Measurements from ENCODE around the gene HIGD2B.
"Not testable (repeated sequence)": the region's sequence is repeated elsewhere in the genome, so short reads cannot be mapped to it uniquely, and the experiment has no call there.

HIGD2B gene

DNA sequence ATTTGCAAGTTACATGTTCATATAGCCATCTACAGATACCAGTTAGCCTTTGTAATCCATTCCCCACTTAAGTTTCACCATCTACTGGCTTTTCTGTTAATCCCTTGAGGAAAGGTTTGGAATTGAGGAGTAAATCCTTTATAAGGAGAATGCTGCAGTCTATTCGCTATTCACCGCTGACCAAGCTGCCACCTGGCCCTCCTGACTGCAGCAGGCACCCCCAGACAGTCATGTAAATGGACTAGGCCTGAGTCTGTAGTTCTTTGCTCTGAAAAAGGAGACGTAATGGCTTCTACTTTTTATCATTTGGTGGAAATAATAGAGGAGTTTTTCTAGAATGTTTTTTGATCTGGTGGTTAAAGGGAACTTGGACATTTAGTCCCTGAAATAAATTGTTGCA, 3.2 kb downstream of the HIGD2B start:
- H3K4me3 Mint-ChIP-seq = peak overlapping the region in 1 of 3 experiments; percentile 53
- H3K9me3 Mint-ChIP-seq = no peaks in the 10 kb centered on the region
- no peaks in the 10 kb centered on the region for H3K36me3 Mint-ChIP-seq (ENCODE audit: low read depth)
- H3K27ac Mint-ChIP-seq = no peak overlapping the region
- H3K27me3 Mint-ChIP-seq (ENCODE audit: low read depth) = peaks cover 32% of the 10 kb centered on the region
- TF ChIP-seq, protein P1, sequence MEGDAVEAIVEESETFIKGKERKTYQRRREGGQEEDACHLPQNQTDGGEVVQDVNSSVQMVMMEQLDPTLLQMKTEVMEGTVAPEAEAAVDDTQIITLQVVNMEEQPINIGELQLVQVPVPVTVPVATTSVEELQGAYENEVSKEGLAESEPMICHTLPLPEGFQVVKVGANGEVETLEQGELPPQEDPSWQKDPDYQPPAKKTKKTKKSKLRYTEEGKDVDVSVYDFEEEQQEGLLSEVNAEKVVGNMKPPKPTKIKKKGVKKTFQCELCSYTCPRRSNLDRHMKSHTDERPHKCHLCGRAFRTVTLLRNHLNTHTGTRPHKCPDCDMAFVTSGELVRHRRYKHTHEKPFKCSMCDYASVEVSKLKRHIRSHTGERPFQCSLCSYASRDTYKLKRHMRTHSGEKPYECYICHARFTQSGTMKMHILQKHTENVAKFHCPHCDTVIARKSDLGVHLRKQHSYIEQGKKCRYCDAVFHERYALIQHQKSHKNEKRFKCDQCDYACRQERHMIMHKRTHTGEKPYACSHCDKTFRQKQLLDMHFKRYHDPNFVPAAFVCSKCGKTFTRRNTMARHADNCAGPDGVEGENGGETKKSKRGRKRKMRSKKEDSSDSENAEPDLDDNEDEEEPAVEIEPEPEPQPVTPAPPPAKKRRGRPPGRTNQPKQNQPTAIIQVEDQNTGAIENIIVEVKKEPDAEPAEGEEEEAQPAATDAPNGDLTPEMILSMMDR (IDR thresholded peaks at IDR 0.05; ENCODE audit: unreplicated experiment in 3 of 3) = no peak
- peaks cover 9% of the 10 kb centered on the region for H3K4me1 Mint-ChIP-seq

DNA sequence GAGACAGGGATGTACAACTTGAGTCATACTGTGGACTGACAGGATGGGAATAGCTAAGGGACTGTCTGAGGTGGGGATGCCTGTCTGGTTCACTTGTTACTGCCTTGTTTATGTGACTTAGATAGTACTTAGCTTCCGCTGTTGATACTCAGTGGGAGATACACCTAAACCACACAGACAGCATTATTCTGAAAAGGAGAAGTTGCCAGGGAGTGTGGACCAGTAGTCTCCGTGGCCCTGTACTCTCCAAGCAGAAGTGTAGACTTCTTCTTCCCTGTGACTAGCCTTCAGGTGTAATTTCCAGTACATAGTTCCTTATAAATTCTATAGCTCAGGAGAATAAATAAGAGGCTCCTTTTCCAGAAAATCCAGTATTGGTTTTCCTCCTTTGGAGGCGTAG, 5.1 kb downstream of the HIGD2B start:
- H3K4me1 Mint-ChIP-seq = peaks cover 5% of the 10 kb centered on the region
- H3K27ac Mint-ChIP-seq = no peak overlapping the region
- H3K36me3 Mint-ChIP-seq (ENCODE audit: low read depth) = no peaks in the 10 kb centered on the region
- H3K27me3 Mint-ChIP-seq (ENCODE audit: low read depth) = peaks cover 42% of the 10 kb centered on the region
- no peak overlapping the region for H3K4me3 Mint-ChIP-seq
- TF ChIP-seq, protein P1 (IDR thresholded peaks at IDR 0.05; ENCODE audit: unreplicated experiment in 3 of 3) = no peak
- H3K9me3 Mint-ChIP-seq = no peaks in the 10 kb centered on the region

DNA sequence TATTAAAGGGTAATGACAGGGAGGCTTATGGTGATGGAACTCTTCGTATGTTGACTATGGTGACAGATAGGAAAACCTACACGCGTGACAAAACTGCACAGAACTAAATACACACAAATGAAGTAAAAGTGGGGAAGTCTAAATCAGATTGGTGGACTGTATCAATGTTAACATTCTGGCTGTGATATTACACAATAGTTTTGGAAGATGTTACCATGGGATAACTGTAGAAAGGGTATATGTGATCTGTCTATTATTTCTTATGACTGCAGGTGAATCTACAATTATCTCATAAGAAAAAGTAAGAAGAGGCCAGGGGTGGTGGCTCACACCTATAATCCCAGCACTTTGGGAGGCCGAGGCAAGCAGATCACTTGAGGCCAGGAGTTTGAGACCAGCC, 9.1 kb downstream of the HIGD2B start:
- H3K27me3 Mint-ChIP-seq (ENCODE audit: low read depth) = peaks cover 42% of the 10 kb centered on the region
- no peak overlapping the region for H3K4me3 Mint-ChIP-seq
- TF ChIP-seq, protein P1 (IDR thresholded peaks at IDR 0.05; ENCODE audit: unreplicated experiment in 3 of 3) = no peak
- H3K36me3 Mint-ChIP-seq (ENCODE audit: low read depth) = no peaks in the 10 kb centered on the region
- H3K4me1 Mint-ChIP-seq = no peaks in the 10 kb centered on the region
- no peak overlapping the region for H3K27ac Mint-ChIP-seq
- no peaks in the 10 kb centered on the region for H3K9me3 Mint-ChIP-seq

DNA sequence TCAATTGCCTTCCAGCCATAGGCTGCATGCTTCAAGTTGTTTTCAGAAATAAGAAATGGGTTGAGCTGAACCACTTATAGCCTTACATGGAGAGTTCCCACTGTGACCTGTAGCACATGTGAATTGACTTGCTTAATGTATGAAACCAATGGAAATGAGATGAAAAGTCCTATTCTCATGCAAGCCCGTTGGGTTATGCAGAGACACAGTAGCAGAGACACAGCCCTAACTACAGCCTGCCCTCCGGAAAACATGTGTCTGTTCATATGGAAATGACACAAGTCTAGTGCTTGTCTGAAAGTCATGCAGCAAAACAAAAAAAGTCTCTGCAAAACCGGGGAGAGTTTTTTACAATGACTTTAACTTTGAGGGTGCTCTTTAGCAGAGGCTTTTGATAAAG, 14.5 kb downstream of the HIGD2B start:
- Mint-ChIP-seq H3K9me3 (no peaks in the 10 kb centered on the region), H3K4me3 (no peak overlapping the region)

DNA sequence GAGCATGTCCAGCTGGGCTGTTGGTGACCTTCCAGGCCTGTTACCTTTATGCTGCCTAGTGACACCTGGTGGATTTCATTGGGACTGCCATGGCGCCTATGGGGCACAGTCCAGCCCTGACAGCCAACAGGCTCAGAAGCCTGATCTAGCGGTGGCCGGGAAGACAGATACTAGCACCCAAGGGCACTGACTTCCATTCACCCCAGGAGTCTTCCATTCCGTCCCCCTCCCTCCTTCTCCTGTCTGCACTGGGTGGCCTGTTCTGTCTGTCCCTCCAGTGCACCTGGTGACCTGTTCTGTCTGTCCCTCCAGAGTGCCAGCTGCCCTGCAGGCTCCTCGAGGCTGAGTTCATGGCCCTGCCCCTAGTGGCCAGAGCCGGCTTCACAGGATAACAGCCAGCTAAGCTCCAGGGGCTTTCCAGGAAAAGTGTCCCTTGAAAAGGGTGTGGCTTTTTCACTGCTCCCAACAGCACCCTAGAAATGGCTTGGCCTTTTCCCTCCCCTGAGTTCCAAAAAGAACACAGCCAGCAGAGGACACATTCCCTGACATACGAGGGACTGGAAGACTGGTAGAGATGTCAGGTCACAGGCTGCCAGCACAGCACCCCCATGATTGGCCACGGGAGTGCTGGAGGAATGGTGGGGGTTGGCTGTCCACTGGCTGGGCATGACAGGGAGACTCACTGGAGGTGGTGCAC, 15.2 kb downstream of the HIGD2B start:
- TF ChIP-seq, protein P1 (IDR thresholded peaks at IDR 0.05; ENCODE audit: unreplicated experiment in 3 of 3) = peak; percentile 67 to 78 (median 74)
- Mint-ChIP-seq H3K27ac (peak overlapping the region in 1 of 3 experiments; percentile 4), H3K4me3 (peak overlapping the region; percentile 77 to 80 (median 80))
- H3K4me1 Mint-ChIP-seq; H3K36me3 Mint-ChIP-seq (ENCODE audit: low read depth); H3K27me3 Mint-ChIP-seq (ENCODE audit: low read depth); H3K9me3 Mint-ChIP-seq: not testable (repeated sequence)

More for the DNA sequence above, 14.5 kb downstream of the HIGD2B start:
- H3K27ac Mint-ChIP-seq = no peak overlapping the region
- no peaks in the 10 kb centered on the region for H3K4me1 Mint-ChIP-seq
- no peaks in the 10 kb centered on the region for H3K36me3 Mint-ChIP-seq (ENCODE audit: low read depth)
- TF ChIP-seq, protein P1 (IDR thresholded peaks at IDR 0.05; ENCODE audit: unreplicated experiment in 3 of 3) = no peak
- peaks cover 4% of the 10 kb centered on the region for H3K27me3 Mint-ChIP-seq (ENCODE audit: low read depth)

DNA sequence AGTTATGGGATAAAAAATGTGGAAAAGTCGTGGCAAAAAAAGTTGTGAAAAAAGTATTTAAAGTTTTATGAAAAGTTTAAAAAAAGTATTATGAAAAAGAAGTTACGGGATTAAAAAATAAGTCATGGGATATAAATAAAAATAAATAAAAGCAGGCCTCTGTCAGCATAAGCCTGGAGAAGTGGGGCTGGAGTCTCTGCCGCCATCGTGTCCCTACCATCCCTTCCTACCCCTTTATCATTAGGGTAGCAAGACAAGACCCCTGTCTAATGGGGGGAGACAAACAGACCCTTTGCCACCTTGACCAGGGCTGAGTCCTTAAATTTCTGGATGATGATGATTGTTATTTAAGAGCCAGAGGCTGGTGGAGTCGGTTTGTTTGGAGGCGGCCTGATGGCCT, 16.2 kb downstream of the HIGD2B start:
- H3K27me3 Mint-ChIP-seq (ENCODE audit: low read depth); H3K9me3 Mint-ChIP-seq; H3K4me3 Mint-ChIP-seq; H3K36me3 Mint-ChIP-seq (ENCODE audit: low read depth); H3K4me1 Mint-ChIP-seq; H3K27ac Mint-ChIP-seq: not testable (repeated sequence)

DNA sequence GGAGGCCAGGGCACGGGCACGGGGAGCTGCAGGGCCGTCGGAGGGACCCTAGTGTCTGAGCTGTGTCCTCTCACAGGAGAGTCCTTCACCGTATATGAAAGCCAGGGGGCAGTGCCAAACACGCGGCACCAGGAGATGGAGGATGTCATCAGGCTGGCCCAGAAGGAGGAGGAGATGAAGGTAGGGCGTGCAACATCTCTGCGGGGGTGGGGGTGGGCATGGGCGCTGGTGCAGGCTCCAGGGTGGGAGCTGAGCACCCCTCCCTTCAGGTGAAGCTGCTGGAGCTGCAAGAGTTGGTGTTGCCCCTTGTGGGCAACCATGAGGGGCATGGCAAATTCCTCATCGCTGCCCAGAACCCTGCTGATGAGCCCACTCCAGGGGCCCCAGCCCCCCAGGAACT, 20.3 kb downstream of the HIGD2B start:
- not testable (repeated sequence) for H3K27ac Mint-ChIP-seq; H3K36me3 Mint-ChIP-seq (ENCODE audit: low read depth); H3K4me1 Mint-ChIP-seq; H3K9me3 Mint-ChIP-seq; H3K4me3 Mint-ChIP-seq; H3K27me3 Mint-ChIP-seq (ENCODE audit: low read depth)

DNA sequence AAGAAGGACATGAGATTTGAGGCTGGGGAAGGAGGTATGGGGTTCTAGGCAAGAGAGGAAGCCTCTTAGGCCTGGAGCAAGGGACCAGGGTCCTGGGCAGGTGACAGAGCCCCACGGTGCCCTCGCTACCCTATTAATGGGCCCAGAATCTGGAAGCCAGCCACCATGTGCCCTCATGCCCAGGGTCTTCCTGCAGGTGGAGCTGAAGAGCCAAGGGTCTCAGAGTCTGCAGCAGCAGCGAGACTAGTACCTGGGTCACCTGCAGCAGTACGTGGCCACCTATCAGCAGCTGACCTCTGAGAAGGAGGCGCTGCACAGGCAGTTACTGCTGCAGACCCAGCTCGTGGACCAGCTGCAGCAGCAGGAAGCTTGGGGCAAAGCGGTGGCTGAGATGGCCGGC, 22.1 kb downstream of the HIGD2B start:
- not testable (repeated sequence) for H3K36me3 Mint-ChIP-seq (ENCODE audit: low read depth); H3K27ac Mint-ChIP-seq; H3K9me3 Mint-ChIP-seq; H3K27me3 Mint-ChIP-seq (ENCODE audit: low read depth); H3K4me1 Mint-ChIP-seq; H3K4me3 Mint-ChIP-seq

DNA sequence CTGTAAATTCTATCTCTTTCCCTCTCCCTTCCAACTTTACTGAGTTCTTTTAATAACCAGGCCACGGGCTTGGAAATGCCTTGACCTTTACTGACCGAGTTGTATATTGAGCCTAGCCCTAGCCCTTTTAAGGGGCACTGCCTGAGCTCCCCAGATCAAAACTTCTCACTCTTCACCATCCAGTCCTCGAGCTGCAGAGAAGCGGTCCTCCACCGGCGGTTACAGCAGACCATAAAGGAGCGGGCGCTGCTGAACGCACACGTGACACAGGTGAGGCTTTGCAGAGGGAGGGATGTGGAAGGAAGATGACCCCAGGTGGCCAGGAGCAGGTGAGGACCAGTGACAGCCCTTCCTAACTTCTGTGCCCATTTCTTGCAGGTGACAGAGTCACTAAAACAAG, 24.9 kb downstream of the HIGD2B start:
- H3K27me3 Mint-ChIP-seq (ENCODE audit: low read depth); H3K36me3 Mint-ChIP-seq (ENCODE audit: low read depth); H3K4me1 Mint-ChIP-seq; H3K27ac Mint-ChIP-seq; H3K4me3 Mint-ChIP-seq; H3K9me3 Mint-ChIP-seq: not testable (repeated sequence)

DNA sequence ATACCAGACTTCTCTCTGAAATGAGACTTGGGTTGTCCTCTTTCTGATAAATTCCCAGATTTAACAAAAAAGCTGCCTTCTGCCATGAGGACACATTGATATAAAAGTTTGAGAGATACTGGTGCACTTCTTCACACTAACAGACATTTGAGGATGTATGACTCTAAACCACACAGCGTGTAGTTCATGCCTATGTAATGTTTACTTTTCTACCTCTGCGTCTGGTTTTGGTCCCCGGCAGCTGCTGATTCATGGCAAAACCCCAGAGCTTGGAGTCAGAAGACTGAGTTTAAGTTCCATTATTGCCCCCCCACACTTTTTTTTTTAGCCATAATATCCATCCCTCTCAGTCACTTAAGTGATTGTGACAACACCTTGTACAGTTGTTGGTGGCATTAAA, 30.0 kb downstream of the HIGD2B start:
- H3K9me3 Mint-ChIP-seq; H3K4me3 Mint-ChIP-seq; H3K27ac Mint-ChIP-seq; H3K4me1 Mint-ChIP-seq; H3K27me3 Mint-ChIP-seq (ENCODE audit: low read depth); H3K36me3 Mint-ChIP-seq (ENCODE audit: low read depth): not testable (repeated sequence)

Measured in nephron (organoid).